Measurements from ENCODE around the gene FAN1. TPM values are rescaled to one million over a fixed set of nuclear protein-coding genes. Genes with fewer than 3 reads are reported as not detected.
"Not testable (repeated sequence)": the region's sequence is repeated elsewhere in the genome, so short reads cannot be mapped to it uniquely, and the experiment has no call there.

The FAN1 gene
- total and polyA plus RNA-seq, 8 donors, result 4.2 to 18.0 (median 9.9) TPM

DNA sequence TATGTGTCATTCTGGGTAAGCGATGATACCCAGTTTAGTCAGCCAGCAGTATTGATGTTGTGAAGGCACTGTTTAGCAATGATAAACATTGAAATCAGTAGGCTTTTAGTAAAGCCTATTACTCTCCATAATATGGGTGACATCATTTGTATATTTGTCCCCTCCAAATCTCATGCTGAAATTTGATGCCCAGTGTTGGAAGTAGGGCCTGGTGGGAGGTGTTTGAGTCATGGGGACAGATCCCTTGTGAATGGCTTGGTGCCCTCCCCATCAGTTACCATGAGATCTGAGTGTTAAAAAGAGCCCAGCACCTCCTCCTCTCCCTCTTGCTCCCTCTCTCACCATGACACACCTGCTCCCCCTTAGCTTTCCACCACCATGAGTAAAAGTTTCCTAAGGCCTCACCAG lies 31.4 kb upstream of the FAN1 start:
- no peak for FAIRE-seq
- intact Hi-C loops (cut with DNase I), result no loop called here

GRCh38 chr15:30877070-30877469 lies 26.6 kb upstream of the FAN1 start:
- Histone ChIP-seq H3K27ac (no peak overlapping the region), H3K4me1 (no peaks in the 10 kb centered on the region), H3K9me3 (no peaks in the 10 kb centered on the region), H3K36me3 (no peaks in the 10 kb centered on the region), H3K27me3 (no peaks in the 10 kb centered on the region), H3K4me3 (no peak overlapping the region)
- intact Hi-C loops (cut with DNase I), result no loop called here
- no peak for ATAC-seq
- TF ChIP-seq, protein P1, sequence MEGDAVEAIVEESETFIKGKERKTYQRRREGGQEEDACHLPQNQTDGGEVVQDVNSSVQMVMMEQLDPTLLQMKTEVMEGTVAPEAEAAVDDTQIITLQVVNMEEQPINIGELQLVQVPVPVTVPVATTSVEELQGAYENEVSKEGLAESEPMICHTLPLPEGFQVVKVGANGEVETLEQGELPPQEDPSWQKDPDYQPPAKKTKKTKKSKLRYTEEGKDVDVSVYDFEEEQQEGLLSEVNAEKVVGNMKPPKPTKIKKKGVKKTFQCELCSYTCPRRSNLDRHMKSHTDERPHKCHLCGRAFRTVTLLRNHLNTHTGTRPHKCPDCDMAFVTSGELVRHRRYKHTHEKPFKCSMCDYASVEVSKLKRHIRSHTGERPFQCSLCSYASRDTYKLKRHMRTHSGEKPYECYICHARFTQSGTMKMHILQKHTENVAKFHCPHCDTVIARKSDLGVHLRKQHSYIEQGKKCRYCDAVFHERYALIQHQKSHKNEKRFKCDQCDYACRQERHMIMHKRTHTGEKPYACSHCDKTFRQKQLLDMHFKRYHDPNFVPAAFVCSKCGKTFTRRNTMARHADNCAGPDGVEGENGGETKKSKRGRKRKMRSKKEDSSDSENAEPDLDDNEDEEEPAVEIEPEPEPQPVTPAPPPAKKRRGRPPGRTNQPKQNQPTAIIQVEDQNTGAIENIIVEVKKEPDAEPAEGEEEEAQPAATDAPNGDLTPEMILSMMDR (IDR thresholded peaks at IDR 0.05), result no peak
- no peak for DNase-seq
- FAIRE-seq, result no peak

More for the DNA sequence above, 31.4 kb upstream of the FAN1 start:
- 93 to 94% methylated on average over 1 of the region's 1 CpG for WGBS, 2 donors
- no peak overlapping the region for H3K27ac ChIP-seq
- no peak for DNase-seq
- no peaks in the 10 kb centered on the region for H3K9me3 ChIP-seq
- no peak overlapping the region for H3K4me3 ChIP-seq
- ATAC-seq, result no peak
- no peaks in the 10 kb centered on the region for H3K27me3 ChIP-seq
- TF ChIP-seq, protein P1 (IDR thresholded peaks at IDR 0.05), result no peak
- no peaks in the 10 kb centered on the region for H3K36me3 ChIP-seq
- no peaks in the 10 kb centered on the region for H3K4me1 ChIP-seq

GRCh38 chr15:30878515-30878914 lies 25.2 kb upstream of the FAN1 start:
- Histone ChIP-seq H3K27me3 (no peaks in the 10 kb centered on the region), H3K27ac (no peak overlapping the region), H3K4me3 (no peak overlapping the region), H3K4me1 (no peaks in the 10 kb centered on the region), H3K36me3 (no peaks in the 10 kb centered on the region), H3K9me3 (no peaks in the 10 kb centered on the region)
- FAIRE-seq (no peak), DNase-seq (no peak), ATAC-seq (no peak)
- TF ChIP-seq, protein P1 (IDR thresholded peaks at IDR 0.05), result no peak
- intact Hi-C loops (cut with DNase I), result no loop called here
- 61 to 76% methylated on average over 1 of the region's 1 CpG for WGBS, 2 donors

- FAIRE-seq (no peak), DNase-seq (no peak), ATAC-seq (no peak)
- no peaks in the 10 kb centered on the region for H3K9me3 ChIP-seq
- H3K27me3 ChIP-seq, result no peaks in the 10 kb centered on the region
- H3K36me3 ChIP-seq, result no peaks in the 10 kb centered on the region
- TF ChIP-seq, protein P1 (IDR thresholded peaks at IDR 0.05), result no peak
- H3K4me1 ChIP-seq, result no peaks in the 10 kb centered on the region
- 91 to 93% methylated on average over 22 of the region's 22 CpGs for WGBS, 2 donors
- no peak overlapping the region for H3K4me3 ChIP-seq
- intact Hi-C loops (cut with DNase I), result no loop called here
- no peak overlapping the region for H3K27ac ChIP-seq
These were observed 20.8 kb upstream of the FAN1 start for GRCh38 chr15:30882849-30883433.

DNA sequence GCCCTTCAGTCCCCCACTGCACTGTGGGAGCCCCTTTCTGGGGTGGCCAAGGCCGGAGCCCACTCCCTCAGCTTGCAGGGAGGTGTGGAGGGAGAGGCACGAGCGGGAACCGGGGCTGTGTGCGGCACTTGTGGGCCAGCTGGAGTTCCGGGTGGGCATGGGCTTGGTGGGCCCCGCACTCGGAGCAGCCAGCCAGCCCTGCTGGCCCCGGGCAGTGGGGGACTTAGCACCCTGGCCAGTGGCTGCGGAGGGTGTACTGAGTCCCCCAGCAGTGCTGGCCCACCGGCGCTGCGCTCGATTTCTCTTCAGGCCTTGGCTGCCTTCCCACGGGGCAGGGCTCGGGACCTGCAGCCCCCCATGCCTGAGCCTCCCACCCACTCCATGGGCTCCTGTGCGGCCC lies 20.0 kb upstream of the FAN1 start:
- not testable (repeated sequence) for FAIRE-seq

More for the DNA sequence above, 20.0 kb upstream of the FAN1 start:
- H3K4me1 ChIP-seq; ATAC-seq; H3K9me3 ChIP-seq; H3K27ac ChIP-seq; H3K27me3 ChIP-seq; H3K4me3 ChIP-seq; H3K36me3 ChIP-seq; DNase-seq; intact Hi-C loops (cut with DNase I): not testable (repeated sequence)
- 91 to 93% methylated on average over 13 to 17 of the region's 17 CpGs for WGBS, 2 donors
